Measurements from ENCODE around the gene PAPPA. TPM values are rescaled to one million over a fixed set of nuclear protein-coding genes. Genes with fewer than 3 reads are reported as not detected.

Gene PAPPA
- total RNA-seq, 1 experiment from 2014 or later = 0.05 TPM

- TF ChIP-seq REST (IDR thresholded peaks at IDR 0.05; ENCODE audit: low read depth) (no peak), EZH2phosphoT487 (IDR thresholded peaks at IDR 0.05; ENCODE audit: borderline replicate concordance) (no peak)
Measured at GRCh38 chr9:116316246-116316645, 162.7 kb downstream of the PAPPA start (continued).

DNA sequence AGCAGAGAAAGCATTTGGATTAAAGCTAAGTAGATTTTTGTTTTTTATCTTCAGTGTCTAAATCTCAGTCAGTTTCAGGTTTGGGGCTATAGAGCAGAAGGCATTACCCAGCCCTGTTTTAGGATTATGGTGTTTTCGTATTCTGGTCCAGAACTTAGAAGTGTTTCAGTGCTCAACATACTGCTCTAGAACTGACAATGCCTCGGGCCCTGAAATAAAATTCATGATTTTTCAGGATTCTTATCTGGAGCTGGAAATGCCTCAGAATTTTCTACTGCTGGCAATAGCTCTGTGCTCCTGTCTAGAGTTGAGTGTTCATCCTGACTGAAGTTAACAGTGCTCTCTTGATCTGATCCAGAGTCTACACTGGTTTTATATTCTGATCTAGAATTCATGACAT is 163.9 kb downstream of the PAPPA start:
- Histone ChIP-seq H3K4me1 (ENCODE audit: control insufficient read depth in 1 of 2, insufficient read depth in 2 of 2, low read length in 2 of 2) (no peaks in the 10 kb centered on the region), H3K27me3 (ENCODE audit: insufficient read depth, low read length) (peaks cover 21% of the 10 kb centered on the region), H3K27ac (ENCODE audit: low read depth, low read length) (no peak overlapping the region), H3K4me2 (ENCODE audit: low read length) (no peak overlapping the region), H3K9ac (ENCODE audit: low read length) (no peak overlapping the region), H4K20me1 (ENCODE audit: insufficient read depth) (no peaks in the 10 kb centered on the region), H3K36me3 (ENCODE audit: control insufficient read depth in 1 of 2, insufficient read depth in 2 of 2, low read length in 2 of 2) (no peaks in the 10 kb centered on the region), H3K9me3 (ENCODE audit: control insufficient read depth in 1 of 2, insufficient read depth in 1 of 2, low read depth in 1 of 2, low read length in 2 of 2) (no peaks in the 10 kb centered on the region), H2AFZ (ENCODE audit: low read depth, low read length, poor library complexity, severe bottlenecking) (no peak overlapping the region), H3K4me3 (replicated peaks in 1 of 2; ENCODE audit: low read depth in 1 of 2, low read length in 2 of 2) (no peak overlapping the region), H3K9me2 (ENCODE audit: insufficient read depth) (no peaks in the 10 kb centered on the region), H3K79me2 (ENCODE audit: insufficient read depth, low read length) (no peaks in the 10 kb centered on the region)
- RAD21 ChIA-PET (ENCODE audit: low non-redundant PET in 1 of 2, low total read pairs in 2 of 2, uncharacterized antibody in 2 of 2, unreplicated experiment in 2 of 2) = no interaction called here
- BruUV-seq (replicated peaks) = no TSS peak
- intact Hi-C loops (cut with micrococcal nuclease) = no loop called here
- TF ChIP-seq CEBPB (IDR thresholded peaks at IDR 0.05; ENCODE audit: low read depth) (no peak), EZH2 (IDR thresholded peaks at IDR 0.05) (no peak), SRF (IDR thresholded peaks at IDR 0.05; ENCODE audit: low read depth) (no peak), POLR2AphosphoS5 (IDR thresholded peaks at IDR 0.05; ENCODE audit: low read depth, low read length) (no peak), POLR2A (IDR thresholded peaks at IDR 0.05; ENCODE audit: borderline replicate concordance, extremely low read depth, insufficient read depth, insufficient read length) (no peak), YY1 (IDR thresholded peaks at IDR 0.05; ENCODE audit: extremely low read depth, insufficient replicate concordance, low read depth, low read length) (no peak)
- TF ChIP-seq, protein P1, sequence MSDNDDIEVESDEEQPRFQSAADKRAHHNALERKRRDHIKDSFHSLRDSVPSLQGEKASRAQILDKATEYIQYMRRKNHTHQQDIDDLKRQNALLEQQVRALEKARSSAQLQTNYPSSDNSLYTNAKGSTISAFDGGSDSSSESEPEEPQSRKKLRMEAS (IDR thresholded peaks at IDR 0.05) = no peak
- POLR2A ChIA-PET = no interaction called here
- CTCF ChIA-PET = no interaction called here
- no peak for DNase-seq (ENCODE audit: low read depth, low spot score)
- ATAC-seq = no peak
